HG03060 (cell line): ENCODE measurements around the gene DNAJC3.
"Not testable (repeated sequence)": the region's sequence is repeated elsewhere in the genome, so short reads cannot be mapped to it uniquely, and the experiment has no call there.

Source experiments
- ATAC-seq: cut with Tn5 transposase; IDR thresholded peaks from one replicate; pipeline ENCODE4 v1.9.1; 2021; ENCODE audit warnings: low read depth, moderate number of reproducible peaks; ENCODE audit not compliant: unreplicated experiment

Gene DNAJC3

DNA sequence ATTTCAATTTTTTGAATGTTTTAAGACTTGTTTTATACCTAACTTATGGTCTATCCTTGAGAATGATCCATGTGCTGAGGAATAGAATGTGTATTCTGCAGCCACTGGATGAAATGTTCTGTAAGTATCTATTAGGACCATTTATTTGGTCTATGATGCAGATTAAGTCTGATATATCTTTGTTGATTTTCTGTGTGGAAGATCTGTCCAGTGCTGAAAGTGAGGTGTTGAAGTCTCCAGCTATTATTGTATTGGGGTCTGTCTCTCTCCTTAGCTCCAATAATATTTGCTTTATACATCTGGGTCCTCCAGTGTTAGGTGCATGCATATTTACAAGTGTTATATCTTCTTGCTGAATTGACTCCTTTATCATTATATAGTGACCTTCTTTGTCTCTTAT lies 9.7 kb upstream of the DNAJC3 start:
- not testable (repeated sequence) for ATAC-seq

DNA sequence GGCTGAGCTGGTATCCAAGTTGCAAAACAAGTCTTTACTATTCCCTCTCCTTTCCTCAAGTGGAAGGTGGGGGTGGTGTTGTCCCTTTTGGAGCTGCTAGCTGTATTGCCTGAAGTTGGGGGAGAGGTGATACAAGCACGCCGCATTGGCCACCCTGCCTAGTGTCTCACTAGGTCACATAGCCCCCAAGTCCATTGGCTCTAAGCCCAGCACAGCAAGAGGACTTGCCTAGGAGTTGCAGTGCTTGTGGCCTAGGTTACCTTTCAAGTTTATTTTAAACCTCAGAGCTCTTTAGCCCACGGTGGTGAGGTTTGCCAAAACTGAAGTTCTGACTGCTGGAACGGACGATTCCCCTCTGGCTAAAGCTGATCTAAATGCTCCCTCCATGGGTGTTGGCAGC lies 5.3 kb upstream of the DNAJC3 start:
- no peak for ATAC-seq

GRCh38 chr13:95676105-95676761 lies 706 bp upstream of the DNAJC3 start:
- ATAC-seq: no peak

DNA sequence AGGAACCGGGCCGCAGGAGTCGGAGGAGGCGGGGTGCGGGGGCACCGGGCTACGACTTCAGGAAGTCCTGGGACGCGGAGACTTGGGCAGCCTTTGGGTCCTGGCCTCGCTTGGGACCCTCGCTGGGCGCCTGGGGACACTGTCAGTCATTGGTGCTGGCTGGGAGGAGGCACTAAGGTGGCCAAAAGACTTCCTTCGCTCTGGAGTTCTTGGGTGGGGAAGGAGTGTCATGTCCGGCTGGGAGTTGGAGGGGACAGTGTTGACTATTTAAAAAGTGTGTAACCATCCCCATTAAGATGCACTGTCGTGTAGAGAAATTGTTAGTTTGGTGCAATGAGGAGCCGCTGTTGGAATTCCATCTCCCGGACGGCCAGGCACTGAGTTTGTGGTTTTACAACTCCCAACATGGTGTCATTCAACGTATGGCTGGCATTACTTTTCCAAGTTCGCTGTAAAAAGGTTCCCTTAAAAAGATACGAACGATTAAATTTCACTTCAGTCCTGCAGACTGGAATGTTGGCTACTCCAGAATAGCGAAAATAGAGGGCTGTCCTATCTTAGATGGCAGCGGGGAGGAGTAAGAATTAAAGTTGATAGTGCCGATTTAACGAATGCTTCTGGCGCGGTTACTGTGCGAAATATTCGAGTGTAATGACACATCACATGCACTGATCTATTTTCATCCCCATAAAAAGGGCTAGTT lies 776 bp downstream of the DNAJC3 start:
- ATAC-seq: no peak

DNA sequence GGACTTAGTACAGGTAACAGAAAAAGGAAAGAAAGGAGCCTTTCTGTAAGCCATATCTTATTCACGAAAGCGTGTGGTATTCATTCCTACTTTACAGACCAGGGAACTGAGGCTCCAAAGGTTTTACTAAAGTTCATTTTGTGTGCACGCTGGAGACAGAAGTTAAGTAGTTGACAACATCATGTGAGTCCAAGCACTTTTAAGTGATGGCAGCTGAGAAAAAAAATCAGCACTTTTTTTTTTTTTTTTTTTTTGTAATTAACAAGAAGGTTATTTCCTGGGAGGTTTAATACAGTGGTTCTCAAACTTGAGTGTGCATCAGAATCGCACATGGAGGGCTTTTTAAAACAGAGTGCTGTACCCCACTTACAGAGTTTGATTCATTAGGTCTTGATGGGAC lies 2.0 kb downstream of the DNAJC3 start:
- no peak for ATAC-seq

DNA sequence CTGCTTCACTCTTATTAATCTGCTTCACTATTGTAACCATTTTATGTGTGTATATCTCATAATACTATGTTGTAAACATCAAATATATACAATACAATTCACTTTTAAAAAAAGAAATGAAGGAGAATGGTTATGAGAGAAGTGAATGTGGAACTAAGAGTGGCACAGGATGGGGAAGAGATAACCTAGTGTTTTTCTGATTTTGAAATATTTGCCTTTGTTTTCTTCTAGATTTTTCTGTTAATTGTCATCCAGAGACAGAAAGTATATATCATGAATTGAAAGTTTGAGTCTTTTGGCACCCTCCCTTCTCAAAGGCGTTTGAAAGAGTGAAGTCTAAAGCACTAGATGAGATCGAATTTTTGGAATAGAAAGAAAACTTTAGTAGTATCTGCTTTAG lies 2.8 kb downstream of the DNAJC3 start:
- no peak for ATAC-seq

- no peak for ATAC-seq
These were observed 7.5 kb downstream of the DNAJC3 start for GRCh38 chr13:95684418-95684817.

DNA sequence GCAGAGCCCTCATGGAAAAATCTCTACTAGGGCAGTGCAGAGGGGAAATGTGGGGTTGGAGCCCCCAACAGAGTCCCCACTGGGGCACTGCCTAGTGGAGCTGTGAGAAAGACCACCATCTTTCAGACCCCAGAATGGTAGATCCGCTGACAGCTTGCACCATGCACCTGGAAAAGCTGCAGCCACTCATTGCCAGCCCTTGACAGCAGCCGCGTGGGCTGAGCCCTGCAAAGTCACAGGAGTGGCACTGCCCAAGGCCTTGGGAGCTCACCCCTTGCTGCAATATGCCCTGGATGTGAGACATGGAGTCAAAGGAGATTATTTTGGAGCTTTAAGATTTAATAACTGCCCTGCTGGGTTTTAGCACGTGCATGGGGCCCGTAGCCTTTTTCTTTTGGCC lies 8.0 kb downstream of the DNAJC3 start:
- ATAC-seq: not testable (repeated sequence)

- ATAC-seq: no peak
These were observed 12.6 kb downstream of the DNAJC3 start for GRCh38 chr13:95689582-95689926.

- not testable (repeated sequence) for ATAC-seq
These were observed 14.0 kb downstream of the DNAJC3 start for GRCh38 chr13:95690986-95691385.

GRCh38 chr13:95697052-95697680 lies 20.2 kb downstream of the DNAJC3 start:
- no peak for ATAC-seq

DNA sequence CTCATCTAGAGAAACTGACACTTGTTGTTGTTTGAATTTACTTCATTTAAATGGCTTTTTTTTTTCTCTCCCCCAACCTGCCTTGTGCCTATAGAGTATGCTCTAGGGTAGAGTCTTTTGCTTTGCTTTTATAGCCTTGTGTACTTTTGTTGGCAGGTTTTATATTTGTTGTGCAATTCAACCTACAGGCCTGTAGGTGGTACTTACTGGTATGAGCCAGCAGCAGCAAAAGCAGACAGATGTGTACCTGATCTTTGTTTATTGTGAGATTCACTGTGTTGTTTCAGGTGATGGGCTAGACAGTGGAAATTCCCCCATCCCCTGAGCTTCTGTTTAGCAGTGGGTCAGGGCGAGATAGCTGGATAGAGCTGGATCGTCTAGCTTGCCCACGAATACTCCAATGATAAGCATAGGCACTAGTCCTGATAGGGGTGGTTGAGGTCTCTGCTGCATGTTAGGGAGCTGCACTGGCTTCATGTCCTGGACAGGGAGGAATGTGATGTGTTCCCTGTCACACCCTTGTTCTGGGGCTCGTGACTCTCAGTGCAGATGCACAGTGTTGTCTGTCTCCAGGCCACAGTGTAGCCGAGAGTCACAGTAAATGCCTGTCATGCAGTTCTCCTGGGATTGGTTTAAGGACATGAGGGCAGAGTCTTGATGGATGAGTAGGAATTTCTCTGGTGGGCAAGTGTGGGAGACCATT lies 21.3 kb downstream of the DNAJC3 start:
- ATAC-seq: no peak

GRCh38 chr13:95703576-95703975 lies 26.6 kb downstream of the DNAJC3 start:
- ATAC-seq: no peak

DNA sequence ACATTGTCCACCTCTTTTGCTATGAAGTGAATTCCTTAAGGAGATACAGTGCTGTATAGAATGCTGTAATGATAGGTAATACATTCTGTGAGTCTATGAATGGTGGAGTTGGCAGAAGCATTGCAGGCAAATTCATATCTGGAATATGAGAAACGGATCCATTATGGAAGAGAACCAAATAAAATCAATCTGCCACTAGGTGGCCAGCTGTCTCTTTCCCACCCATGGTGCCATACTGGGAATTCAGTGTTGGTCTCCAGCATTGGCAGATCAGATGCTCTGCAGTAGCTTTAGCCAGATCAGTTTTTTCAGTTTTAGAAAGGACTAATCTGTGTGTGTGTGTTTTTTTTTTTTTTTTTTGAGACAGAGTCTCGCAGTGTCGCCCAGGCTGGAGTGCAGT lies 27.6 kb downstream of the DNAJC3 start:
- no peak for ATAC-seq

DNA sequence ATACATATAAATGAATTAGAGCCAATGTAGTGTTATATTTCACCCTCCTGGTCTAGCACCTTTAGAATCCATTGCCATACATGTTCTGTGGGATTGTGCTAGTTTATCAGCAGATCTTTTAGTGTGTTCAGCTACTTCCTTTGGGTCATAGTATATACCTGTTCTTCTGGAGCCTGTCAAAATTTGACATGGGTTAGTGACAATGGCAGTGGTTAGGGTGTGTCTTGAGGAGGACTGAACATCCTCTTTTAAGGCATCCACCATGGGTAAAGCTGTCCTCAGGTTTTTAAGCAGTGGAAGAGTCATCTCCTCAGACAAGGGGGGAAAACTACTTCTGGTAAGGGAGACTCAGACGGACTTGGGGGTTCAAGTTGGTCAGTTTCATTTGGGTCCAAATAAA lies 29.4 kb downstream of the DNAJC3 start:
- no peak for ATAC-seq

DNA sequence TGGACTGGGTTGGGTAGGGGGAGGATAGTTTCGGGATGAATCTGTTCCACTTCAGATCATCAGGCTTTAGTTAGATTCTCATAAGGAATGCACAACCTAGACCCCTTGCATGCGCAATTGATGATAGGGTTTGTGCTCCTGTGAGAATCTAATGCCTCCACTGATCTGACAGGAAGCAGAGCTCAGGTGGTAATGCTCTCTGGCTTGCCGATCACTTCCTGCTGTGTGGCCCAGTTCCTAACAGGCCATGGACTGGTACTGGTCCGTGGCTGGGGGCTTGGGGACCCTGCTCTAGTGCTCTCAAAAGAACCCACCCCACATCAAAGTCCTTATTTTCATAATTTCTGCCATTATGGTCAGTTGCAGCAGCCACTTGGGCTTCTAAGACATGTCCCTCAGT lies 30.1 kb downstream of the DNAJC3 start:
- ATAC-seq: no peak

GRCh38 chr13:95707442-95708390 lies 30.8 kb downstream of the DNAJC3 start:
- no peak for ATAC-seq

DNA sequence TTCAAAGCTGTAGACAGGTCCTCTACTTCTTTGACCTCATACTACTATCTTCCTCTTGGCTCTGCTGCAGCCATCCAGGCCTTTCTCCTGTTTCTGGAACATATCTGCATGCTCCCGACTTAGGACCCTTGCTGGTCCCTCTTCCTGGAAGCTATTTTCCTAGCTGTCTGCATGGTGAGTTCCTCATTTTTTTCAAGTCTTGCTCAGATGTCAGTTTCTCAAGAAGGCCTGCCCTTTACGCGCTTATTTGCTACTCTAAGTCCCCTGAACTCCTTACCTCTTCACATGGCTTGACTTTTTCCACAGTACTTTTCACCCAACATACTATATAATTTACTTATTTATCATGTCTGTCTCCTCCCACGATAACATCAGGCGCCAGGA lies 31.4 kb downstream of the DNAJC3 start:
- ATAC-seq: no peak

GRCh38 chr13:95708811-95709500 lies 32.0 kb downstream of the DNAJC3 start:
- ATAC-seq: no peak

DNA sequence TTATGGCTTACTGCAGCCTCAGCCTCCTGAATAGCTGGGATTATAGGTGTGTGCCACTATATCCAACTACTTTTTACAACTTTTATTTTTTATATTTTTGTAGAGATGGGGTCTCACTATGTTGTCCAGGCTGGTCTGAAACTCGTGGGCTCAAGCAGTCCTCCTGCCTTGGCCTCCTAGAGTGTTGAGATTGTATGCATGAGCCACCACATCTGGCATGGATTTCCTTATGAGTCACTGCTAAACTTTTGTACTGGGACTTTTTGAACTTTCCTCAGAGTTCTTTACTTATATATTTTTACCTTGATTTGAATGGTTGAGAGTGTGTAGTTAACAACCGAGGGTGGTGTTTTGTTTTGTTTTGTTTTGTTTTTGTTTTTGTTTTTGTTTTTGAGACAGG lies 33.4 kb downstream of the DNAJC3 start:
- no peak for ATAC-seq
